Sigmoid colon (tissue), 7 donors: Measurements from ENCODE around the gene PTPN14. TPM values are rescaled to one million over a fixed set of nuclear protein-coding genes. Genes with fewer than 3 reads are reported as not detected.

Experiments
- DNase-seq: peaks from one replicate; pipeline ENCODE4 v3.0.0-alpha.2; 2019
- H3K27ac ChIP-seq, 4 donors: fragments of 200-600 bp; sonication (generic); one replicate each; pipeline ENCODE4 v1.5.1; 2016 to 2019; ENCODE audit warnings: mild to moderate bottlenecking in 1 of 4
- H3K27me3 ChIP-seq, 3 donors: fragments of 200-600 bp; sonication (generic); one replicate each; pipeline ENCODE4 v1.5.1; 2019; ENCODE audit warnings: mild to moderate bottlenecking in 1 of 3
- H3K36me3 ChIP-seq, 4 donors: fragments of 200-600 bp; sonication (generic); one replicate each; pipeline ENCODE4 v1.5.1; 2016 to 2019
- H3K4me1 ChIP-seq, 4 donors: fragments of 200-600 bp; sonication (generic); one replicate each; pipeline ENCODE4 v1.5.1; 2017 to 2019
- H3K4me3 ChIP-seq, 4 donors: fragments of 200-600 bp; sonication (generic); one replicate each; pipeline ENCODE4 v1.5.1; 2017 to 2019; ENCODE audit warnings: mild to moderate bottlenecking in 2 of 4, moderate library complexity in 1 of 4
- H3K9me3 ChIP-seq, 4 donors: fragments of 200-600 bp in 3 of 4; sonication (generic) in 3 of 4; one replicate each; pipeline versions ENCODE4 v1.5.1 to v1.6.1; 2013 to 2019
- EP300 ChIP-seq, 4 donors: sonication (generic); formaldehyde crosslinking; IDR thresholded peaks; one replicate each; pipeline ENCODE4 v1.6.1; 2017; ENCODE audit warnings: antibody characterized with exemption in 4 of 4
- POLR2A ChIP-seq, 2 donors: fragments of 450-650 bp; IDR thresholded peaks; one replicate each; pipeline ENCODE4 v1.6.1; 2016; ENCODE audit warnings: antibody characterized with exemption in 2 of 2, mild to moderate bottlenecking in 2 of 2, moderate library complexity in 2 of 2
- POLR2AphosphoS5 ChIP-seq, 4 donors: sonication (generic); formaldehyde crosslinking; IDR thresholded peaks; one replicate each; pipeline ENCODE4 v1.6.1; 2017; ENCODE audit warnings: antibody characterized with exemption in 4 of 4
- WGBS, 2 donors: extraction: QIAGEN DNeasy Blood & Tissue Kit; methylation state at CpG; one replicate each; pipeline ENCODE4 v1.1.7; 2013; 5-methylcytosine and 5-hydroxymethylcytosine counted together
- intact Hi-C: fragments of 100-400 bp; cut with DNase I; formaldehyde crosslinking; loops from one replicate; pipeline ENCODE4 v1.15.1; 2023
- polyA plus RNA-seq, 3 donors: library from polyadenylated mRNA; stranded (reverse); fragments of 200-250 nt; gene quantifications; one replicate each; pipeline ENCODE4 v1.2.3, GENCODE V29; 2013
- total RNA-seq, 4 donors: library from RNA; depleted of rRNA; stranded (reverse); fragments of >200 nt; gene quantifications; one replicate each; pipeline ENCODE4 v1.1.0, GENCODE V29; 2016
- TF ChIP-seq, protein P1 (sequence below), 4 experiments: fragments of 450-650 bp in 3 of 4; fragments of 200-600 bp in 1 of 4; IDR thresholded peaks; one replicate each; pipeline ENCODE4 v1.5.1; 2016 to 2019; ENCODE audit warnings: antibody characterized with exemption in 4 of 4, mild to moderate bottlenecking in 3 of 4, moderate library complexity in 2 of 4
- donor health status: healthy with polysubstance abuse.
- donor health status: Bipolar disorder and iron deficiency.
- donor health status: healthy.

Gene PTPN14
- total and polyA plus RNA-seq, 7 donors = 0.46 to 35.5 (median 20.1) TPM

DNA sequence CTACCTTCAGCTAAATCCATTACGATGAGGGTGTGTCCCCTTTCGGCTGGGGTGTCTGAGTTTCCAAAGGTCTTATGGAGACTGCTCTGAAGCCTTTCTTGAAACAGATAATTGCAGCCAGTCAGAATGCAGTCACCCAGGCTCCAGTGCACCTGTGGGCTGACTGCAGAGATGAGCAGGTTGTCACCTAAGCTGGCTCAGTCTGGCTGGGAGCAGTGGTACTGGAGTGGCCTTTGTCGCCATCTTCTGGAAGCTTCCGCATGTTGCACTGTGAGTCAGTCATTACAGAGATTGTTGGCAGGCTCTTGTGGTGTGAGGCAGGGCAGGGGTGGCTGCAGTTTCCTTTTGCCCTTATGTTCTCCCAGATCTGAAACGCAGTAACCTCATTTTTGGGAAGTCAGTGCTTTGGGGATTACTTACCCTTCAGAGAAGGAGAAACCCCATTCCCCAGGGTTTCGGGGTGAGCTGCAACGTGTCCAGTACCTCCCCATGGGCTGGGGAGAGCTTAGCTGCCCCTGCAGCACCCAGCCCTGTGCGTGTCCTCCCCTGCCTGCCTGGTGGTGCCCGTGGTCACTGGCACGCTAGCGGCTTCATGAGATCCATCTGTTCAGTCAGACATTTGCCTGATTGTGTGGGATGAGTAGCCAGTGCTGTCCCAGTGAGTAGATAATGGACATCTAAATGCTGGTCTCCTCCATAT is 222.5 kb downstream of the PTPN14 start:
- peak; percentile 89 for DNase-seq
- Histone ChIP-seq H3K4me1 (peaks cover 0 to 7% (median 5%) of the 10 kb centered on the region in 4 donors), H3K27me3 (no peaks in the 10 kb centered on the region), H3K36me3 (peaks cover 0 to 8% (median 3%) of the 10 kb centered on the region in 4 donors), H3K9me3 (no peaks in the 10 kb centered on the region), H3K27ac (no peak overlapping the region), H3K4me3 (no peak overlapping the region)
- intact Hi-C loops = loop anchor here (1.0 kb wide), 1 partner anchor 68 kb away; no protein-coding TSS in a partner anchor
- TF ChIP-seq, protein P1, sequence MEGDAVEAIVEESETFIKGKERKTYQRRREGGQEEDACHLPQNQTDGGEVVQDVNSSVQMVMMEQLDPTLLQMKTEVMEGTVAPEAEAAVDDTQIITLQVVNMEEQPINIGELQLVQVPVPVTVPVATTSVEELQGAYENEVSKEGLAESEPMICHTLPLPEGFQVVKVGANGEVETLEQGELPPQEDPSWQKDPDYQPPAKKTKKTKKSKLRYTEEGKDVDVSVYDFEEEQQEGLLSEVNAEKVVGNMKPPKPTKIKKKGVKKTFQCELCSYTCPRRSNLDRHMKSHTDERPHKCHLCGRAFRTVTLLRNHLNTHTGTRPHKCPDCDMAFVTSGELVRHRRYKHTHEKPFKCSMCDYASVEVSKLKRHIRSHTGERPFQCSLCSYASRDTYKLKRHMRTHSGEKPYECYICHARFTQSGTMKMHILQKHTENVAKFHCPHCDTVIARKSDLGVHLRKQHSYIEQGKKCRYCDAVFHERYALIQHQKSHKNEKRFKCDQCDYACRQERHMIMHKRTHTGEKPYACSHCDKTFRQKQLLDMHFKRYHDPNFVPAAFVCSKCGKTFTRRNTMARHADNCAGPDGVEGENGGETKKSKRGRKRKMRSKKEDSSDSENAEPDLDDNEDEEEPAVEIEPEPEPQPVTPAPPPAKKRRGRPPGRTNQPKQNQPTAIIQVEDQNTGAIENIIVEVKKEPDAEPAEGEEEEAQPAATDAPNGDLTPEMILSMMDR (IDR thresholded peaks at IDR 0.05) = peak; percentile 79 to 92 (median 86)
- TF ChIP-seq EP300 (IDR thresholded peaks at IDR 0.05) = no peak
- 66 to 67% methylated on average over 11 of the region's 11 CpGs for WGBS, 2 donors

DNA sequence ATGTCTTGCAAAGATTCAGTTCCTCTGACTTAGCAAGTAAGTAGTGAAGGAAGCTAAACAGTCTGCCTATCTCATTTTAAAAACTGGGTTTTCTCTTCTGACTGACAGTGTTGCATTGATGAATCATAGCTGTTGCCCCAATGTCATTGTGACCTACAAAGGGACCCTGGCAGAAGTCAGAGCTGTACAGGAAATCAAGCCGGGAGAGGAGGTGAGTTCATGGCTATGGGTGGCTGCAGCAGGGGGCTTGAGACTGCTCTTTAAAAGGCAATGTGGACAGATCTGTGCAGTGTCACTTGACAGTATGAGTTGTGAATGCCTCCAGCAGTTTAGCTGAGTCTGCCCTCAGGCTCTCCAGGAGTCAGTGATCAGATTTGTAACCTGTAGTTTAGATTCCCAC is 223.9 kb downstream of the PTPN14 start:
- Histone ChIP-seq H3K4me1 (no peaks in the 10 kb centered on the region), H3K27me3 (no peaks in the 10 kb centered on the region), H3K9me3 (no peaks in the 10 kb centered on the region), H3K4me3 (no peak overlapping the region), H3K36me3 (peaks cover 0 to 8% (median 3%) of the 10 kb centered on the region in 4 donors), H3K27ac (no peak overlapping the region)
- no peak for DNase-seq
- WGBS, 2 donors = 39 to 76% methylated on average over 1 of the region's 1 CpG
- intact Hi-C loops = no loop called here
- TF ChIP-seq, protein P1 (IDR thresholded peaks at IDR 0.05) = no peak
- no peak for TF ChIP-seq POLR2AphosphoS5 (IDR thresholded peaks at IDR 0.05)
- no peak for TF ChIP-seq EP300 (IDR thresholded peaks at IDR 0.05)
- no peak for TF ChIP-seq POLR2A (IDR thresholded peaks at IDR 0.05)

DNA sequence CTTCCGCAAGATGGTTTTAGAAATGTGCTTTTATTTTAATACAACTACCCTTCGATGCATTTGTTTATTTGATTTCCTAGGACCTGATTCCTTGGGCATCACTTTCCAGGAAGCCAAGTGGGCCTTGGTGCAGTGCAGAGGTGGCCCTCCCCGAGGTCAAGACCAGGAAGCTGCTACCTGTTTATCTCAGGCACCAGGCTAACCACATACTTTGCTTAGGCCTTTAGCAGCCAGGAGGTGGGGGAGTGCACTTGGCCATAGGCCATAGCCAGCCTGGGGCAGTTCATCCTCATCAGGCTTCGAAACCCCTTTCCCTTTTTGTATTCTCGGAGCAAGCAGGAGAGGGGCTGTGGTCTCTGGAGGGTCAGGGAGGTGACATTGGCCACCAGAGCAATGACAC is 225.0 kb downstream of the PTPN14 start:
- no peaks in the 10 kb centered on the region for H3K9me3 ChIP-seq
- 74 to 84% methylated on average over 5 of the region's 5 CpGs for WGBS, 2 donors
- no peaks in the 10 kb centered on the region for H3K27me3 ChIP-seq
- no peaks in the 10 kb centered on the region for H3K4me1 ChIP-seq
- DNase-seq = no peak
- no peak for TF ChIP-seq POLR2AphosphoS5 (IDR thresholded peaks at IDR 0.05)
- TF ChIP-seq, protein P1 (IDR thresholded peaks at IDR 0.05) = no peak
- TF ChIP-seq EP300 (IDR thresholded peaks at IDR 0.05) = no peak
- TF ChIP-seq POLR2A (IDR thresholded peaks at IDR 0.05) = no peak
- no peak overlapping the region for H3K27ac ChIP-seq
- intact Hi-C loops = no loop called here
- H3K36me3 ChIP-seq = peaks cover 0 to 8% (median 3%) of the 10 kb centered on the region in 4 donors
- H3K4me3 ChIP-seq = no peak overlapping the region

DNA sequence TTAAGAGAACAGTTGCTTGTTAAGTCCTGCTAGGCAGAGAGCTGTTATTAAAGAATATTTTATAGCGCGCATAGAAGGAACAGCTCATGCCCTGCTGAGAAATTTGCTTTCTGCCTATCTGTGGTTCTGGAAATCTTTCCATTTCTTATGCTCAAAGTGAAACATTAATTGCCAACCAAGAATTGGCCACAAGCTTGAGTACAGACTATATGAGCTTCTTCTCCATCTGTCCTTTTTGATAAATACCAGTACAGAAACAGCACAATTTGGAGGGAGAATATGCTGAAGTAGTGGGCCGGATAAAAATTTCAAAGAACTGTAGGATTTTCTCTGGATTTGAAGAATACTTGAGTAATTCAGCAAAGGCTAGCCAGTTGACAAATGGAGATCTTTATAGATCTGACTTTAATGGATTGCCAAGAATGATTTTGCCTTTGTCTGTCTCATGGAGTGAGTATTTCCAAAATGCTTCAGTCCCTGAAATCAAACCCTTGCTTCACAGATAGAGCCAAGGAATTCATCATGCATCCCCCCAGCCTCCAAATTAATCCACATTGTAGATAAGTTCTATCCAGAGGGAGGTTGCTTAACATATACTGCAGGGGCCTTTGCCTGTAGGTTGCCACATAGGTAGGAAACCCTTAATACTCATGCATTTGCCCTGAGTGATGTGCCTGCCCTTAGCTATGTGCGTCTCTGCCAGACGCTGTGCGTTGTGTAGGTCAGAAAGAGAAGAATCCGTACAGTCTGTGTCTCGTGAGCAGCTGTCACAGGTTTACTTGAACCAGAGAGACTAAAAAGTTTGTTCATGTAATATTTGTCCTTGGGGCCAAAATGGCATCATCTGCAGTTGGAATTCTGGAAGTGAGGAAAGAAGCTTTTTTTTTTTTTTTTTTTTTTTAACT is 226.3 kb downstream of the PTPN14 start:
- DNase-seq = no peak
- no peak for TF ChIP-seq POLR2AphosphoS5 (IDR thresholded peaks at IDR 0.05)
- TF ChIP-seq, protein P1 (IDR thresholded peaks at IDR 0.05) = no peak
- TF ChIP-seq EP300 (IDR thresholded peaks at IDR 0.05) = no peak
- no peak for TF ChIP-seq POLR2A (IDR thresholded peaks at IDR 0.05)
- intact Hi-C loops = no loop called here
- WGBS, 2 donors = 96 to 98% methylated on average over 8 of the region's 8 CpGs
- Histone ChIP-seq H3K27me3 (no peaks in the 10 kb centered on the region), H3K4me1 (no peaks in the 10 kb centered on the region), H3K9me3 (no peaks in the 10 kb centered on the region), H3K4me3 (no peak overlapping the region), H3K36me3 (peaks cover 0 to 8% (median 3%) of the 10 kb centered on the region in 4 donors), H3K27ac (no peak overlapping the region)
